Tibial nerve (tissue), 3 donors: Measurements from ENCODE around the gene GRM7.

Experiments used
- CTCF ChIP-seq, 5 experiments: fragments of 200-600 bp in 3 of 5; fragments of 450-650 bp in 2 of 5; sonication (generic) in 3 of 5; IDR thresholded peaks; one replicate each; pipeline ENCODE4 v1.5.1; 2016 to 2019; ENCODE audit warnings: antibody characterized with exemption in 5 of 5, mild to moderate bottlenecking in 3 of 5, moderate library complexity in 2 of 5
- POLR2A ChIP-seq, 2 donors: fragments of 450-650 bp; IDR thresholded peaks; one replicate each; pipeline ENCODE4 v1.6.1; 2017; ENCODE audit warnings: antibody characterized with exemption in 2 of 2, mild to moderate bottlenecking in 2 of 2, moderate library complexity in 2 of 2

GRCh38 chr3:7573330-7573729 lies 712.4 kb downstream of the GRM7 start:
- no peak for TF ChIP-seq POLR2A (IDR thresholded peaks at IDR 0.05)
- no peak for TF ChIP-seq CTCF (IDR thresholded peaks at IDR 0.05)
